Endothelial cell of umbilical vein (primary cell): Measurements from ENCODE around the gene TNFSF13.

Experiments
- EZH2 ChIP-seq: IDR thresholded peaks from 2 replicates; pipeline ENCODE4 v1.6.1; 2012; ENCODE audit warnings: borderline replicate concordance, low read depth, mild to moderate bottlenecking, moderate library complexity, low read length, inconsistent platforms; ENCODE audit not compliant: severe bottlenecking
- FOS ChIP-seq: IDR thresholded peaks from 2 replicates; pipeline ENCODE4 v1.6.1; 2011; ENCODE audit warnings: mild to moderate bottlenecking, low read length, moderate library complexity, borderline replicate concordance; ENCODE audit not compliant: insufficient read depth
- GATA2 ChIP-seq: IDR thresholded peaks from 2 replicates; pipeline ENCODE4 v1.7.0; 2011; ENCODE audit warnings: low read depth, mild to moderate bottlenecking, moderate library complexity, mixed read lengths, low read length; ENCODE audit not compliant: insufficient read length, insufficient read depth
- JUN ChIP-seq: IDR thresholded peaks from 2 replicates; pipeline ENCODE4 v1.6.1; 2011; ENCODE audit warnings: borderline replicate concordance, low read depth; ENCODE audit not compliant: insufficient read length, insufficient read depth
- MYC ChIP-seq: IDR thresholded peaks from one replicate; pipeline ENCODE4 v1.6.1; 2011; ENCODE audit warnings: mild to moderate bottlenecking, low read depth, low read length
- POLR2A ChIP-seq: IDR thresholded peaks from 2 replicates; pipeline ENCODE4 v1.6.1; 2012; ENCODE audit warnings: low read depth, mild to moderate bottlenecking, control low read depth, low read length
- POLR2AphosphoS5 ChIP-seq: IDR thresholded peaks from 2 replicates; pipeline ENCODE4 v1.6.1; 2012; ENCODE audit warnings: low read depth, mild to moderate bottlenecking, control low read depth, low read length, moderate library complexity; ENCODE audit not compliant: insufficient read depth
- TF ChIP-seq, protein P1 (sequence below), 2 donors: IDR thresholded peaks; 1 replicate in 1 of 2; 2 replicates in 1 of 2; pipeline ENCODE4 v1.5.1; 2011; ENCODE audit warnings: low read length in 2 of 2, mild to moderate bottlenecking in 2 of 2, moderate library complexity in 2 of 2, control low read depth in 1 of 2, inconsistent platforms in 1 of 2, low read depth in 1 of 2; ENCODE audit not compliant: insufficient read depth in 1 of 2; ENCODE audit errors: extremely low read depth in 1 of 2
- TF ChIP-seq, protein P2 (sequence below): IDR thresholded peaks from 2 replicates; pipeline ENCODE4 v1.6.1; 2011; ENCODE audit not compliant: insufficient read depth, insufficient read length

DNA sequence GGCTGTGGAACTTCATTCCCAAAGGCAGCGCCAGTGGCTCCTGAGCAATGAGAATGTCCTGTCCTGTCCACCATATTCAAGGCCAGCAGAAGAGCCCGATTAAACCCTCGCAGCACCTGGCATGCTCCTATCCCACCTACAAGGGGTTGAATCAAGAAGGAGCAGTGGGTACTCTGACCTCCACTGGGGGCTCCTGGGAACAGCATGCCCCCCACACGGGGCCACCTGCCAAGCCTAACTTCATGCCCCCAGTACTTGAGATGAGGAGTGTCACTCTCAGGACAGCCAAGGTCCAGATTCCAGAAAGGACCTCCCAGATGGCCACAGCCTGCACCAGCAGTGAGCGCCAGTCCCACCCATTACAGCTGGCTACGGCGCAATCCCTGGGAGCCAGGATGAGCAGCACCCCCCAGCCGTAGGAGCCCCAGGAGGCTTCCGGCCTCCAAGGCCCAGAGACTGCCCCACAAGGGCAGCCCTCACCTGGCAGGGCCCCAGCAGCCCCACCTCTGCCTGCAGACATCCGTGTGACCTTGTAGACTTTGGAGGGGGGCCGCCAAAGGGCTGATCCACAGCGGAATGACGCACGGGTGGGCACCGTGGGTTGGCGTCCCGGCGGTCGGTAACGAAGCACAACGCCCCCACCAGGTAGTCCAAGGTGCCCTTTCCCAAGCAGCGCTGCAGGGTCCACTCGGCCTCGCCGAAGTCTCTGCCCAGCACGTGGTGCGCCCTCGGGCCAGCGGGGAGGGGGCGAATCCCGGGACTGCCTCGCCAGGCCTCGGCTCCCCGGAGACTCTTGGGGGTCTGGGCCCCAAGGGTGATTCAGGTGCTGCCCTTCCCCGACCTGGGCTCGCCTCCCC, 24.1 kb downstream of the TNFSF13 start:
- TF ChIP-seq EZH2: no peak
- TF ChIP-seq, protein P1, sequence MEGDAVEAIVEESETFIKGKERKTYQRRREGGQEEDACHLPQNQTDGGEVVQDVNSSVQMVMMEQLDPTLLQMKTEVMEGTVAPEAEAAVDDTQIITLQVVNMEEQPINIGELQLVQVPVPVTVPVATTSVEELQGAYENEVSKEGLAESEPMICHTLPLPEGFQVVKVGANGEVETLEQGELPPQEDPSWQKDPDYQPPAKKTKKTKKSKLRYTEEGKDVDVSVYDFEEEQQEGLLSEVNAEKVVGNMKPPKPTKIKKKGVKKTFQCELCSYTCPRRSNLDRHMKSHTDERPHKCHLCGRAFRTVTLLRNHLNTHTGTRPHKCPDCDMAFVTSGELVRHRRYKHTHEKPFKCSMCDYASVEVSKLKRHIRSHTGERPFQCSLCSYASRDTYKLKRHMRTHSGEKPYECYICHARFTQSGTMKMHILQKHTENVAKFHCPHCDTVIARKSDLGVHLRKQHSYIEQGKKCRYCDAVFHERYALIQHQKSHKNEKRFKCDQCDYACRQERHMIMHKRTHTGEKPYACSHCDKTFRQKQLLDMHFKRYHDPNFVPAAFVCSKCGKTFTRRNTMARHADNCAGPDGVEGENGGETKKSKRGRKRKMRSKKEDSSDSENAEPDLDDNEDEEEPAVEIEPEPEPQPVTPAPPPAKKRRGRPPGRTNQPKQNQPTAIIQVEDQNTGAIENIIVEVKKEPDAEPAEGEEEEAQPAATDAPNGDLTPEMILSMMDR (IDR thresholded peaks at IDR 0.05; ENCODE audit: extremely low read depth in 1 of 2, insufficient read depth in 1 of 2, low read depth in 1 of 2, low read length in 2 of 2): no peak
- TF ChIP-seq POLR2A: no peak
- TF ChIP-seq POLR2AphosphoS5: no peak
- TF ChIP-seq, protein P2, sequence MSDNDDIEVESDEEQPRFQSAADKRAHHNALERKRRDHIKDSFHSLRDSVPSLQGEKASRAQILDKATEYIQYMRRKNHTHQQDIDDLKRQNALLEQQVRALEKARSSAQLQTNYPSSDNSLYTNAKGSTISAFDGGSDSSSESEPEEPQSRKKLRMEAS: no peak
- no peak for TF ChIP-seq JUN
- no peak for TF ChIP-seq FOS
- TF ChIP-seq MYC: no peak
- TF ChIP-seq GATA2: no peak
